ENCODE measurements around the gene MAP1LC3C.

- TF ChIP-seq CTCF (IDR thresholded peaks at IDR 0.05) (no peak), POLR2A (IDR thresholded peaks at IDR 0.05) (no peak)
These were observed 20.1 kb upstream of the MAP1LC3C start for GRCh38 chr1:242019018-242019417.

Data from Peyer's patch (tissue), 4 donors.